NCI-H187 treated with DMSO at 0.1 percent for 48 hours (cell line): Measurements from ENCODE around the gene ZNF43.
"Not testable (repeated sequence)": the region's sequence is repeated elsewhere in the genome, so short reads cannot be mapped to it uniquely, and the experiment has no call there.

Experiments used
- DNase-seq: peaks from one replicate; lab custom pipeline; 2025; lab: John Stamatoyannopoulos, UW

The ZNF43 gene

GRCh38 chr19:21835810-21836444 lies at the start of gene ZNF43:
ZNF43 (minus strand) TSS chr19:21836182; CDS start chr19:21836038, 144 bp downstream.
- DNase-seq, result peak; percentile 66

GRCh38 chr19:21885516-21885915 lies 49.5 kb upstream of the ZNF43 start:
- not testable (repeated sequence) for DNase-seq

GRCh38 chr19:21884786-21885185 lies 48.8 kb upstream of the ZNF43 start:
- not testable (repeated sequence) for DNase-seq

- no peak for DNase-seq
These were observed 47.5 kb upstream of the ZNF43 start for GRCh38 chr19:21883516-21883915.

GRCh38 chr19:21880761-21881160 lies 44.8 kb upstream of the ZNF43 start:
- DNase-seq, result not testable (repeated sequence)

- no peak for DNase-seq
These were observed 42.7 kb upstream of the ZNF43 start for GRCh38 chr19:21878646-21879045.

GRCh38 chr19:21877976-21878375 lies 42.0 kb upstream of the ZNF43 start:
- no peak for DNase-seq

GRCh38 chr19:21876608-21877007 lies 40.6 kb upstream of the ZNF43 start:
- DNase-seq, result not testable (repeated sequence)

- DNase-seq, result no peak
These were observed 21.0 kb upstream of the ZNF43 start for GRCh38 chr19:21856773-21857514.

GRCh38 chr19:21851596-21852345 lies 15.8 kb upstream of the ZNF43 start:
- DNase-seq, result peak; percentile 49

- no peak for DNase-seq
These were observed 14.8 kb upstream of the ZNF43 start for GRCh38 chr19:21850656-21851255.

GRCh38 chr19:21848706-21849105 lies 12.7 kb upstream of the ZNF43 start:
- DNase-seq, result no peak

GRCh38 chr19:21843081-21843480 lies 7.1 kb upstream of the ZNF43 start:
- no peak for DNase-seq

GRCh38 chr19:21841488-21842097 lies 5.6 kb upstream of the ZNF43 start:
- DNase-seq, result no peak

- no peak for DNase-seq
These were observed 5.1 kb upstream of the ZNF43 start for GRCh38 chr19:21841081-21841480.

GRCh38 chr19:21839976-21840375 lies 4.0 kb upstream of the ZNF43 start:
- no peak for DNase-seq

GRCh38 chr19:21838646-21839045 lies 2.7 kb upstream of the ZNF43 start:
- no peak for DNase-seq

GRCh38 chr19:21835429-21835809 lies 563 bp downstream of the ZNF43 start:
- DNase-seq, result no peak

- no peak for DNase-seq
These were observed 2.2 kb downstream of the ZNF43 start for GRCh38 chr19:21833733-21834132.

- DNase-seq, result no peak
These were observed 11.3 kb downstream of the ZNF43 start for GRCh38 chr19:21824679-21825078.

- DNase-seq, result no peak
These were observed 12.8 kb downstream of the ZNF43 start for GRCh38 chr19:21823224-21823623.

GRCh38 chr19:21812448-21812847 lies 23.5 kb downstream of the ZNF43 start:
- no peak for DNase-seq
